ENCODE measurements around the gene CHMP5.

Gene CHMP5

DNA sequence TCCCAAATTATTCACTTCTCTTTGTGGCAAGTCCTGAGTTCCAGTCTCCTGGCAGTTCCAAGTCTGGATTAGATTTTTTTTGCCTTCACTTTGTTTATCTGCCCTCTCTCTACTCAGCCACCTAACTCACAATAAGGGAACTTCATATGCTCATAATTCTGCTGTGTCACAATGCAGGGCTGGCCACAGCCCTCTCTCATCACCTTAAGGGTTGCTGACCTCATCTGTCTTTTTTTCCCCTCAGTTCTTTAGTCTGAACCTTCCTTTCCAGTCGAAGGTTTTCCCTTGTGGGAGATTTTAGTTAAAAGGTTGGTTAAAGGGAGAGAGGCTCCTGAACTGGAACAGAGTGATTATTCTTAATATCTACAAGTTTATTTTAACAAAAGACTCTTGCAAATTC, 4.5 kb upstream of the CHMP5 start:
- DNase-seq (ENCODE audit: low read depth): peak; percentile 51
- TF ChIP-seq MAX (IDR thresholded peaks at IDR 0.05; ENCODE audit: low read depth, low read length) (no peak), MYC (IDR thresholded peaks at IDR 0.05; ENCODE audit: low read depth, low read length) (no peak), CTCF (IDR thresholded peaks at IDR 0.05; ENCODE audit: low read depth, low read length) (no peak), POLR2A (IDR thresholded peaks at IDR 0.05; ENCODE audit: extremely low read depth, insufficient read length) (no peak)
- H3K4me3 ChIP-seq (ENCODE audit: low read depth, low read length): no peak overlapping the region

DNA sequence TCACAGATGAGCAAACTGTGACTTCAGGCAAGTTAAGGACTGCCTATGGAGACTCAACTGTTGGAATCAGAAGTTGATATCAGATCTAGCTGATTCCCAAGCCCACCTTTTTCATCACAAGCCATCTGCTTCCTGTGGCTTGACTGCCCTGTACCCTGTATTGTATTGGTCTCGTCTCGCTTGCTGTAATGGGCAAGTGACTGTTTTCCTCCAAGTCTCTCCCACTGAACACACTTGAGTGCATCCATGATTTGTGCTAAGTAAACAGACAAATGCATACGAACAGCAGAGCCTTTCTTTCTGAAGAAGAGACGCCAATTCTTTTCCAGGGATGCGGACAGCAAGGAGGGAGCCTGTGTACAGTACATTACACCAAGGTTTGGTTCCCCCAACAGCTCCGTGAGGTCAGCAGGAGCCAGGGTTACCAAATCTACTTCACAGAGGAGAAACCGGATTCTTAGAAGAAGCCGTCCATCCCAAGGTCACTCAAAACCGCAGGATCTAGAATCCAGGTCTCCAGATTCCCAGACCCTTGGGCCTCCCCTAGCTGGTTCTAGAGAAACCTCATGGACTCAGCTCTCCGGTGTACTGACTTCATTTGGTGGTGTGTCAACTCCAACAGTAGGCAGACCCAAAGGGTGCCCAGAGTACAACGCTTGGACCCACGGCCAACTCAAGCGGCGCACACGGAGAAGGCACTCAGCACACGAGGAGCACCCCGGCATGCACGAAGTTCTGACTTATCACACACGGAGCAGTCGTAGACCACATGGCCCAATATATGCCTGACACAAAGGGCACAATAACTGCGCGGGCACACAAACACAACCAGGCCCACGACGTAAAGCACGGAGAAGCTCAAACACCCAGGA, 1.5 kb upstream of the CHMP5 start:
- H3K4me3 ChIP-seq (ENCODE audit: low read depth, low read length): peak overlapping the region; percentile 92
- DNase-seq (ENCODE audit: low read depth): peak; percentile 72
- no peak for TF ChIP-seq POLR2A (IDR thresholded peaks at IDR 0.05; ENCODE audit: extremely low read depth, insufficient read length)
- peak; percentile 8; the same call in 1 of the 2 replicates for TF ChIP-seq MAX (IDR thresholded peaks at IDR 0.05; ENCODE audit: low read depth, low read length)
- no peak for TF ChIP-seq MYC (IDR thresholded peaks at IDR 0.05; ENCODE audit: low read depth, low read length)
- TF ChIP-seq CTCF (IDR thresholded peaks at IDR 0.05; ENCODE audit: low read depth, low read length): no peak

DNA sequence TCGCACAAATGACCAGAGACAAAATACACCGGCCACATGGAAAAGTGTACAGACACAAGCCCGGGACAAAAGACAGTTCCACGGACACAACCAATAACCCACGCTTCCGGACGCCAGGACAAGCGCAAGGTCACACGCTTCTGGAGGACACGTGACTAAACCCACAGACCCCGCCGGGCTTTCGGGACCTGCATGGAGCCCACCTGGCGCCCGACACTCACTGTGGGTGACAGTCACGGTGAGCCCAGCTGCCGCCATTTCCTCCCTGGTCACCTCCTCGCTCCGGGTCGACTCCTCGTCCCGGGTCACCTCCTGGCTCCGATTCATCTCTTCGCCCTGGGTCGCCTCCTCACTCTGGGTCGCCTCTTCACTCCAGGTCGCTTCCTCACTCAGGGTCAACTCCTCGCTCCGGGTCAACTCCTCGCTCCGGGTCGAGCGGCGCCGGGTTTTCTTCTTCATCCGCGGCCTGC, 811 bp upstream of the CHMP5 start:
- TF ChIP-seq MYC (IDR thresholded peaks at IDR 0.05; ENCODE audit: low read depth, low read length) (peak; percentile 93), POLR2A (IDR thresholded peaks at IDR 0.05; ENCODE audit: extremely low read depth, insufficient read length) (no peak), CTCF (IDR thresholded peaks at IDR 0.05; ENCODE audit: low read depth, low read length) (no peak), MAX (IDR thresholded peaks at IDR 0.05; ENCODE audit: low read depth, low read length) (peak; percentile 96)
- H3K4me3 ChIP-seq (ENCODE audit: low read depth, low read length): peak overlapping the region; percentile 92
- peak; percentile 73 for DNase-seq (ENCODE audit: low read depth)

- peak overlapping the region; percentile 90 for H3K4me3 ChIP-seq (ENCODE audit: low read depth, low read length)
- TF ChIP-seq POLR2A (IDR thresholded peaks at IDR 0.05; ENCODE audit: extremely low read depth, insufficient read length) (no peak), MAX (IDR thresholded peaks at IDR 0.05; ENCODE audit: low read depth, low read length) (no peak), CTCF (IDR thresholded peaks at IDR 0.05; ENCODE audit: low read depth, low read length) (no peak), MYC (IDR thresholded peaks at IDR 0.05; ENCODE audit: low read depth, low read length) (no peak)
- no peak for DNase-seq (ENCODE audit: low read depth)
These were observed 489 bp downstream of the CHMP5 start for GRCh38 chr9:33265211-33265865.

DNA sequence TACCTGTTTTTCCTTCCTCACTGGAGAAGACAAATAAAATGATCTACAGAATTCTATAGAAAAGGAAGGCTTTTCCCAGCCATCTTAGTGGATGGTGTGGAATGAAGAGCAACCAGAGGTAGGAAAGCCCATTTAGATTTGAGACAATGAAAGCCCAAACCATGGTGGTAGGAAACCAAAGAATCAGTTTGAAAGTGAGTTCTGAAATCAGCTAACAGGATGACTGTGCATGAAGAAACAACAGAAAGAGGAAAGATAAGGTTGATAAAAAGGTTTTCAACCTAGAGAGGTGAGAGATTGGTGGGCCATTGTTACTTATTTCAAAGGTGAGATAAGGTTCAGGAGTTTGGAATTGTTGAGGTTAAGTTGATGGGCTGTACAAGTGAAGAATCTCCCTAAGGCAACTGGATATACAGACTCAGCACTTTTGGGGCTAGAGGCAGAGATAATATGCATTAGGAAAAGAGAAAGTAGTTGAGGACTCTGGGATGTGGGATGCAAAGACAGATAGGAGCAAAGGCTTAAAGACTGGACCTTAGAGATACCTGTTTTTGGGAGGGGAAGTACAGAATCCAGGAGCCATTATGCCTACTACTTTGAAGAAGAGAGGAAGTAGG, 2.4 kb downstream of the CHMP5 start:
- no peak for TF ChIP-seq POLR2A (IDR thresholded peaks at IDR 0.05; ENCODE audit: extremely low read depth, insufficient read length)
- no peak for TF ChIP-seq CTCF (IDR thresholded peaks at IDR 0.05; ENCODE audit: low read depth, low read length)
- no peak for TF ChIP-seq MYC (IDR thresholded peaks at IDR 0.05; ENCODE audit: low read depth, low read length)
- TF ChIP-seq MAX (IDR thresholded peaks at IDR 0.05; ENCODE audit: low read depth, low read length): no peak
- DNase-seq (ENCODE audit: low read depth): no peak

More for the DNA sequence above, 2.4 kb downstream of the CHMP5 start:
- no peak overlapping the region for H3K4me3 ChIP-seq (ENCODE audit: low read depth, low read length)

All from NB4 (cell line).